Amygdala (tissue), 56 donors: ENCODE results near the gene HPGD.
"Not testable (repeated sequence)": the region's sequence is repeated elsewhere in the genome, so short reads cannot be mapped to it uniquely, and the experiment has no call there.

Experiments
- DNase-seq, 56 donors: peaks; one replicate each; lab custom pipeline; 2025; lab: John Stamatoyannopoulos, UW

HPGD gene

DNA sequence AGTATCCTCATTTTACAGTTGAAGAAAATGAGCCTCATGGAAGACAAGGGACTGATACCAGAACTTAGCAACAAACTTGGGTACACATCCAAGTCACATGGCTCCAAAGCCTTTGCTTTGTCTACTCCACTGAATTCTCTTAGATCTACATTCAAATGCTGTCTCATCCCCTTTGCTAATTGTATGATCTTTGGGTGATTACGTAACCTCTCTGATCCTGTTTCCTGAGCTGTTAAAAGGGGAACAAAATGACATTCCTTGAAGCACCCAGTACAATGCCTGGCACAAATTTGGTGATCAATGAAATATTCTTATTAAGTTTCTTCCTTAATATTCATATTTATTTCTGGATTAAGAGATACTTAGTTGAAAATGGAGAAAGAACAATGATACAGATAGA is 5.9 kb upstream of the HPGD start:
- DNase-seq, result no peak

DNA sequence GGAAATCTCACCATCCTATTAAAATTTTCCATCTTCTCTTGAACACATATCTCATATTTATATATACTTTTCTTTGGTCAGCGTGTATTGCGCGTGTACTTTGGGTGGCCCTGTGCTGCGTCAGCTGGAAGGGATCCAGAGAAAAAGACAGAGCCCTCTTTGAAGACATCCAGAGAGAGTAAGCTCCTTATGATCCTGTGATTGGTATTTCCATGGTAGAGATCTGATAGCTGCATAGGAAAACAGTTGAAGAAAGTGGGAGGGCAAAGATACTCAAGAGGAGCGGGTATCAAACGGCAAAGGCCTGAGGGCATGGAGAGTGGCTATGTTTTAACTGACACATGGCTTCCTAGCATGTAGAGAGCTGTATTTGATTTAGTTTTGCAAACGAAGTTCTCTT is 4.4 kb upstream of the HPGD start:
- DNase-seq, result no peak

DNA sequence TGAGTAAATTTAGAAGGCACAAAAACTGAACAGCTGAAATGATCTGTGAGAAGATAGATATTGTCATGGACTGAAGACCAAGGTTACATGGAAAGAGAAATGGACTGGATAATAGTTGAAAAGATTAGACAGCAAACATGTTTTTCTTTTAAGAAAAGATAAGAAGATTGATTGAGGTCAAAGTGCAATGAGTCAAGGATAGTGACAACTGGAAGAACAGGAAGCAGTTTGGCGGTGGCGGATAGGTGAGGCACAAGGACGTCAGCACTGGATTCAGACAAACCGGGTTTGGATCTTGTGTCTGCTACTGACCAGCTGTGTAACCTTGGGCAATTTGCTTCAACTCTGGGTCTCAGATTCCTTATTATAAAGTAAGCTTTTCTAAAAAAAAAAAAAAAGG is 2.0 kb upstream of the HPGD start:
- no peak for DNase-seq

DNA sequence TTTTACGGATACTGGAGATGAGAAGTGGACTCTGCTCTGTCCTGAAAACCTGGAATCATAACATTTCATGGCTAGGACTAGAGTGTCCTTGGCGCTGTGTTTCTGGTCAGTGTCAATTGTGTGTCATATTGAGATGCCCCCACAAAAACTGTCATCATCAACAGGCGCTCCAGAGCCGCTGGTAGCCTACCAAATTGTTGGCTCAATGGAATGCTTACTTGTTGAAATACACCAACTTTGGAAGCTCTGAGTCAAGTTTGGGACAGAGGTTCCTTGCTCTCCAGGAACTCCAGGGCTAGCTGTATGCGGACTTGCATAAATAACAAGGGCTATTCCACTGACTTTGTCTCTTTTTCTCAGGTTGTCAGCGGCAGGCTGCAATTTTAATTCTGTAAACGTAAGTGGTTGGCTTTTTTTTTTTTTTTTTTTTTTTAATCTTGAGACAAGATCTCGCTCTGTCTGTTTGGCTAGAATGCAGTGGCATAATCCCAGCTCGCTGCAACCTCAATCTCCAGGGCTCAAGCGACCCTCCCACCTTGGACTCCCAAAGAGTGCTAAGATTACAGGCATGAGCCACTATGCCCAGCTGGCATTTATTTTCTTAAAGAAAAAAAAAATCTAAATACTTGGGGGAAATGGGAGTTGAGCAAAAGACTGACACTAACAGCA is 871 bp upstream of the HPGD start:
- DNase-seq, result no peak

DNA sequence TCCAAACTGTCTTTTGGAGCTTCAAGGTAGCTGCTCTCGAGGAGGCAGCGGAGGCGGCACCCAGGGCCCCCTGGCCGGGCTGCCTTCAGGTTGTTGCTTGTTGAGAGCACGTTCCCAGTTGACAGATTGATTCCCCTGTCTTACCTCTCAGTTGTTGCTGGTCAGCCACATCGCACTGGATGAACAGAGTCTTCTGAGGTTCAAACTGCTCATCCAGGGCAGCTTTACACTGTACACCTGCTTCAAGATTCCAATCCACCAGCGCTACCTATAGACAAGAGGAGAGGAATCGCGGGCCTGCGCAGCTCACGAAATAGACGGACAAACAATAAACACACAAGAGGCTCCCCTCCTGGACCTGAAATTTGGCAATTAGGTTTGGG is 497 bp downstream of the HPGD start:
- DNase-seq, result peak in 2 of 56 donors; percentile 8 to 10

DNA sequence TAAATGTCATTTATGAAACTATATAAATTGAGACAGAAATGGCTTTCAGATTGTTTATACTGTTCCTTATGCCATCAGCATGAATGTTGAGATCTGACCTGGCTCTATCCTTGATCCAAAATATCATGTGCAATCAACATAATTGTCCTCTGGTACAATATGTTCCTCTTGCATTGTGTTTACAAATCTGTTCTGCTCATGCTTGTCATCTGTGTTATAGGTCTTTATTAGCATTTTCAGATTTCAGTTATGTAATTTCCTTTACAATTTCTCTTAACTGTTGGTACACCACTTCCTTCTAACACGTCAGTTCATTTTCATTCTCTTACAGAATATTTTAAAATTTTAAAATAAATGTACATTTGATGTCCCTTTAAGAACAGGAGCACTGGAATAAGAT is 1.6 kb downstream of the HPGD start:
- no peak for DNase-seq

DNA sequence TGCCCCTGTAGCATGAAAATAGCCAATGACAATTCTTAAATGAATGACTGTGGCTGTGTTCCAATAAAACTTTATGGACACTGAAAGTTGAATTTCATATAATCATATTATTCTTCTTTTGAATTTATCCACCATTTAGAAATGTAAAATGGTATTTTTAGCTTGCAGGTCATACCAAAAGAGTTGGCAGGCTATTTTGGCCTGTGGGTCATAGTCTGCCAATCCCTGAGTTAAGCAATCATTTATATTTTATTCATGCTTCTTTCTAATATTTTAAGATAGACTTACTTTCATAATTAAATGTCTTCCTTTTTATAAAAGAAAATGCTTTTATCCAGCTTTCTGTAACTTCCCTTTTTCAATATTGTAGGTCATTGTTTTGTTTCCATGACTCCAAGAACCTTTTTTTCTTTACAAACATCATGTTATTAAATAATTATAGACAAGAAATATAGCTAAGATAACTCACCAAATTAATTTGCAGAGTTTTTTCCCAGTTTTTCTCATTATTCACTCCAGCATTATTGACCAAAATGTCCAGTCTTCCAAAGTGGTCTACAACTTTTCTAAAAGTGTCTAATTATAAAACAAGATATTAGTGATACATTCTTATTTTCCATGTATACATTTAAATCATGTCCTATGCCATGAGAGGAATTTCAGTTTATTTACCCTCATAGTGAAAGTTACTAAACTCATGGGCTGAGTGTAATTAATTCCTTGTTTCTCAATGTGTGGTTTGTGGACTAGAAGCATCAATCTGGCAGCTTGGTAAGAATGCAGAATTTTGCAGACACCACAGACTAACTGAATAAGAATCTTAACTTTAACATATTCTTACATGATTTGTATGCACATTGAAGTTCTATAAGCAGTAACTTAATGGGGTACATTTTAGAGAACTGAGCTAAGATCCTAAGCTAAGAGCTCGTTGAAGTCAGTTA is 4.5 kb downstream of the HPGD start:
- no peak for DNase-seq

DNA sequence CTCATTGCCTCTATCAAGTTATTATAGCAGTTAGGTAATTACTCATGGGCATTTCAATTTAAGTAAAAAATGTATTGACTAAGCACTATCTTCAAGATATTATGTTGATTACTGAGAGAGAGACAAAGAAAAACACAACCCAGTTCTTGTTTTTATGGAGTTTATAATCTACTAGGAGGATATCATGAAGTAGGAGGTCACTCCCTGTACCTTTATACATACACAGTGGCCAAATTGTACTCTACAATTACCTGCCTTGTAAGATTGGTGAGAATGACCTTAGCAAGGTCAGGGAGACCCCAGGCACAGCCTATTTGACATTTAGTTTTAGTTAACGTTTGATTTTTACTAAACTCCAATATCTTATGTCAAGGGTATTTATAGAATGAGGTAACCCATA is 5.5 kb downstream of the HPGD start:
- no peak for DNase-seq

DNA sequence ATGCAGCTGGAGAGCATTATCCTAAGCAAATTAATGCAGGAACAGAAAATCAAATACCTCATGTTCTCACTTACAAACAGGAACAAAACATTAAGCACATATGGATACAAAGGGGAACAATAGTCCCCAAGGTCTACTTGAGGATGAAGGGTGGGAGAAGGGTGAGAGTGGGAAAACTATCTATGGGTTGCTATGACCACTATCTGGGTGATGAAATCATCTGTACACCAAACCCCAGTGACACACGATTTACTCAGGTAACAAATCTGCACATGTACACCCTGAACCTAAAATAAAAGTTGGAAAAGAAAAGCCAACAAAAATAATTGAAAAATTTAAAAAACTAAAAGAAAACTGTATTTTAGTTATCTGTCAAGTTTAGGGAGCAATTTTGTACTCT is 5.9 kb downstream of the HPGD start:
- DNase-seq, result no peak

DNA sequence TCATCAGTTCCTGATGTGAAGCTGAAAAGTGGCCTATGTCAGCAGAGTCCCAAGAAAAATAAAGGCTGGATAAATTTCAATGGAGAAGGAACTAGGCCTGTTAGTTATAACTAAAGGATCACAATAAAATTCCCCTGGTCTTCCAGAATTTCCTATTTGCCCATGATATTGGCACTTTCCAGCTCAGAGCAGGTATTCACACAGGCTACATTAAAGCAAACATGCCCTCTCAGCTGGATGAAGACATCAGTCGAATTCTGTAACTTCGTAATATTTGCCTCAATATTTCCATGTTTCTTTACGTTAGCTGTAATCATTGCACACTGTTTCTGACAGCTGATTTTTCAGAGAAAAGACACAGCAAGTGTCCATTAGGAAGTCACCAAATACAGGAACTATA is 9.5 kb downstream of the HPGD start:
- no peak for DNase-seq

DNA sequence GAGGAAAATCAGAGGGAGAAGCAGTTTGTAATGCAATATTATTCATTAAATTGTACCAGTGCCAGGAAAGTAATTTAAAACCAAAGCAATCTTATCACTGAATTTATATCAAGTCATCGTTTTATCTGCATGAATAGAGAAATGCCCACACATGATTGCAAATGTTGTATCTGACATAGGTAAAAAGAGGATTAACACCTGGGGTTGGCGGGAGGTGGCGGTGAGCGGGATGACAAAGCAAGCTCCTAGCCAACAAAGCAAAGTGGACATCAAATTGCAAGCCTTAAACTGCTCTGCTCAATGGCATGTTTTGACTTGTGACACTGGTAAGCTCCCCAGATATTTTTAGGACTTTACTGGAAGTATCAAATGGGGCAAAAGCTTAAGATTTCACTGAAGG is 16.4 kb downstream of the HPGD start:
- no peak for DNase-seq

DNA sequence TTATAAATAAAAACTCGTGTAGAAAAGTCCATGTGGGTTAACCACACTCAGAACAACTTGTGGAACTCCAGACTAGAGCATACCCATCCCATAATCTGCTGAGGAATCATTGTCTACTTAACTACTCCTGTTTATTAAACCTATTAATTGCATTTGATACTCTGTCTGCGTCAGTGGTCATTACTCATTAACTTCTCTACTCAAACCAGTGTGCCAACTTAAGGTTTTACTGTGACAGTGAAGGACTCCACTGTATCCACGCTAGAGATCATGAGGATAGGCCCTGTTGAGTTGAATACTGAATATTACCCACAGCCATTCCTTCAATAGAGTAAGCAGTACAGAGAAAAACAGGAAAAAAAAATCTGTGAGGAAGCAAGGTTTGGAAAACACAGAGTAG is 17.3 kb downstream of the HPGD start:
- no peak for DNase-seq

DNA sequence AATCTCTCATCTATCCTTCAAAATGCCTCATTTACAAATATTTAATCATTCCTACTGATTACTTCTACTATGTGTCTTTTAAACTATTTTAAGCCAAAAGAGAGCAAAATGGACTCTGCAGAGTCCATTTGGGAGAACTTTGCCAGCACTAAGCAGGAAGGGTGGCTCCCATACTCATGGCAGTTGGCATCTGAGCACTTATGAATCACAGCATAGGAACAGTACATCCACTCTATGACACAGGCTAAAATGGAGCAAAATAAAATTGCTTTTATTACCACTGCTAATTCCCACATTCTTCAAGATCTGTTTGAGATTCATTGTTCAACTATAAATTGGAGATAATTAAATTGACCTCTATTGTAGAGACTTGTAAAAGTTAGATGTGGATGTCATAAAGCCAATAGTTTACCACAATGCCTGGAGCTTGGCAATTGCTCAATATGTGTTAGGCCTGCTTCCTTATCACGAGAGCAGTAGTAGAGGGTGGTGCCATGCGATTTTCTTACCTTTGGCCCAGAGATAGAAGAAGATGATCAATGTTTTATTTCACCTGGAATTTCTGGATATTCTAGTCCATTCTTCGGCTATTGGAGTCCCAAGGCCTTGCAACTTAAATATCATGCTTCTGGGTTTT is 19.1 kb downstream of the HPGD start:
- no peak for DNase-seq

DNA sequence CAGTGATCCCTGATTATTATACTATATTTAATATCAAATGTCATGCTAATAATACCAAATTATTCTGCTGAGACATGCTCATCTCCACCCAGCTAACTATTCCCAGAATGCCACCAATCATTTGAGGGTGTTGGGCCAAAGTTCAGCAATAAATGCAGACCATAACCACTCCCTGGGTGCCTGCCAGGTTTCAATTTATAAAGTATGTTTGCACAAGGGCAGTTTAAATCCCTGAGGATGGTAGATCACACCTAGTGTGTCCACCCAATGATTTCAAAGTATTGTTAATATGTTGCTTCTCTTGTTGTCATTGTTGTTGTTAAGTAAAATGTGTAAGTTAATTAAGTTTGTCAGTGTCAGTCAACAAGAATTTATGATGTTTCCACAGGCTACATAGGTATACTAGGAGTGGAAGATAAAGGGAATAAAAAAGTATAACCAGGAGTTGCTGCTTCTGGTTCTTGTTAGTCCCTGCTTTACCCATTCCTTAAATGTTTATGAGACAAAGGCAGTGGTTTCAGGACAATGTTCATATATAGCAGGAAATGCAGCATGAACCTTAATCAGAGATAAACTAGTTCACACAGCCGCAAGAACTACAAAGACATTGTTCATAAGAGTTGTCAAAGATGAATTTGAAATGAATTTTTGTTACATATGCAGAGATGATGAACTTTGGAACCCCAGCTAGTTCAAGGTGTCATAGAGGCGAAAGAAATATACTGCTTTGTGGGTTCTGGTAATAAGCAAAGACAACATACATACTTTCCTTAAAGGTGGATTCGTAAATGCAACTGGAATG is 25.5 kb downstream of the HPGD start:
- DNase-seq, result no peak

DNA sequence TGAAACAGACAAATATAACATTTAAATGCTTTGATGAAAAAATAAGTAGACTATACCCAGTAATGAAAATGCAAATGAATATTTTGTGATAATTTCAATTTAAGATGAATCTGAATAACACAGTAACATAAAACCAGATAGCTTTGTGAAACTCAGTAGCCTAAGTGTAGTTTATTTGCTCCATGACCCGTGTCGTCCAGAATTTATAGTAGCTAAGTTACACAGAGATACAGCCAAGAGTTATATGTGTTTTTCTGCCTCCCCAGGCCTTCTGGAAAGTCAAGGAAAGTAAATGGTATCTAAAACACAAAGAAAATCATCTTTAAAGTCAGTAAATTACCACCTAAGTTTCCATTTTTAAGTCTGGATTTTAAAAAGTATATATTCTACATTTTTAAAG is 26.7 kb downstream of the HPGD start:
- DNase-seq, result no peak

DNA sequence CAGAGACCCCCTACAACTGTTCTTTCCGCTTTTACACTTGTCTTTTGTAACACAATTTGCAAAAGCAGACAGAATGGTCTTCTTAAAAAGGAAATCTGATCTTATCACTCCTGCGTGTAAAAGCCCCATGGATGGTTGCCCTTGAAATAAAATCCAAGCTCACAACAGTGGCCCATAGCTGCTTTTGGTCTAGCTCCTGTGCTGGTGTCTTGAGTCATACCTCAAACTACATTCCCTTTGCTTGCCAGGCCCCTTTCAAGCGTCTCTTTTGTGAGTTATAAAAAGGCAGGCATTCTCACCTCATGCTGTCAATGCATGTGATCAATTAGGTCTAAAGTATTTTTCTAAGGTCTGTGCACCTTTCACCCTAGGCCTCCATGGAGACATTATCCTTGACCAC is 27.6 kb downstream of the HPGD start:
- DNase-seq, result no peak

DNA sequence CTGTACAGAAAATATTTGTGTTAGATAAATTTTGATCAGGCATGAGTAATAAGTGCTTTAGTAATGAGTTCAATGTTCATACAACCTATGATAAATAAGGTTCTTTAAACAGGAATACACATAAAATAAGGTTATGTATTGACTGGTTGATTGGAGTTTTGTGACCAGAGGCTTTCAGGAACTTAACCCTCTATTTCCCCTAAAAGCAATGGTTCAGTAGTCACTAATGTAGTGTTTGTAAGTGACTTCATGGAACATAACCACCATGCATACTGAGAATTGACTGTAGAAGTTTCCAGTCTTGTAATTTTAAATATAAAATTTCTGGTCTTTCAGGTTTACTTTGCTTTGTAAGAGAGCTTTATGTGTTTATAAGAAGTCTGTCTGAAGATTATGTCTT is 28.1 kb downstream of the HPGD start:
- DNase-seq, result no peak

DNA sequence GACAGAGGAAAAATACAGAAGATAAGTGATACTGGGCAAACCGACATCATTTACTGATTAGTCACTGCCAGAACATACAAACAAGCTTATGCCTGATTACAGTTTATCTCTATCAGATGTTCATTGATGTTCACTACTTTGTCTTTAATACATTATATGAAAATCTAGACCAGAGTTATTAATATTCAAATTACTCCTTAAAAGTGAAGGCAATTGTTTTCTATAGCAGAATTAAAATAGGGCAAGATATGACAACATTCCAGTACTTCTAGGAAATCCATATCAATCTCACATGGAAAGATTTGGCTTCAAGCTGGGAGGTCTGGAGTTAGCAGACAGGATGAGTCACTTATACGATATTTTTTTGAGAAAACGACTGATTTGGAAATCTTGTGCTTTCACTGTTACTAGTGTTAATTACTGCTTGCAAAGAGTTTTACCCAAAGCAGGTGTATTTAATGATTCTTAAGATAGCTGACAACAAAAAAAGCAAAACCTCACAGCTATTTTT is 31.8 kb downstream of the HPGD start:
- DNase-seq, result no peak

DNA sequence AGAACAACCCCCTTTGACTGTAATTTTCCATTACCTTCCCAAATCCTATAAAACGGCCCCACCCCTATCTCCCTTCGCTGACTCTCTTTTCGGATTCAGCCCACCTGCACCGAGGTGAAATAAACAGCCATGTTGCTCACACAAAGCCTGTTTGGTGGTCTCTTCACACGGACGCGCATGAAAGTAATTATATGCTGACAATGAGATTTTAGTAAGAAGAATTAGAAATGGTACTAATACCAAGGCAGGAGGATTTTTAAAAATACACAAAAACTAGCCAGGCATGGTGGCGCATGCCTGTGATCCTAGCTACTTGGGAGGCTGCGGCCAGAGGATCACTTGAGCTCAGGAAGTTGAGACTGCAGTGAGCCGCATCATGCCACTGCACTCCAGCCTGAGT is 33.9 kb downstream of the HPGD start:
- not testable (repeated sequence) for DNase-seq

DNA sequence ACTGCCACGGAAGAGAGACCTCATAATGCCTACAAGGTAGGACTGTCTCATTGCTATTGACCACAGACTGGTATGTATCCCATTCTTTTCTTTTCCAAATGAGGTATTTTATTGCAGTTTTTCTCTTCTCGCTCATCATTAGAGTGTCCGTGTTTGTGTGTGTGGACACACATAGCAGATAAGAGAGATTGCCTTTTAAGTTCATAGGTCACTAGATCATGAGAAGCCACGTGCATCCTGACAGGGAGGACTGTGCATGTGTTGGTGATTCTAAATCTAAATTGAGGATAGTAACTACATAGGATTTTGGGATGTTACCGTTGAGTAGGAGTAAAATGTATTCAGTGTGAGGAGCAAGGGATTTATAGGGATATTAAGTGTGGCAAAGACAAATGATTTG is 37.3 kb downstream of the HPGD start:
- no peak for DNase-seq

DNA sequence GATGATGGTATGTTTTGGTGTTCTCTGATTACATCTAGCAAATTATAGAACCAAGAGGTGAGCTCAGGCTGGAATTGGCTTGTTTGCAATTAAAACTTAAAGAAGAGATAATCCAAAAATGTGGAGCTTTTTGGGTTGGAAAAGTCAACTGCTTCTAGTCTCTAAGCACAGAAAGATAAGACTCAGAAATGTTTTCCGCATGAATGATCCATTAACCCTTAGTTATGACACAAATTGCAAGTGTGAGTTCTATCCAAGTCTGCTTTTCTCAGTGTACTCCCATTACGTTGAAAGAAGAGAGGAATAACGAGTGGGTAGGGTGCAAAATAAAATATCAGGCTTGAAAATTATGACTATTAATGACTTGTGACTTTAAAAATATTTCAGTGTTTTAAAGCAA is 38.5 kb downstream of the HPGD start:
- no peak for DNase-seq
